ENCODE data around the gene RPL19.

Gene RPL19

DNA sequence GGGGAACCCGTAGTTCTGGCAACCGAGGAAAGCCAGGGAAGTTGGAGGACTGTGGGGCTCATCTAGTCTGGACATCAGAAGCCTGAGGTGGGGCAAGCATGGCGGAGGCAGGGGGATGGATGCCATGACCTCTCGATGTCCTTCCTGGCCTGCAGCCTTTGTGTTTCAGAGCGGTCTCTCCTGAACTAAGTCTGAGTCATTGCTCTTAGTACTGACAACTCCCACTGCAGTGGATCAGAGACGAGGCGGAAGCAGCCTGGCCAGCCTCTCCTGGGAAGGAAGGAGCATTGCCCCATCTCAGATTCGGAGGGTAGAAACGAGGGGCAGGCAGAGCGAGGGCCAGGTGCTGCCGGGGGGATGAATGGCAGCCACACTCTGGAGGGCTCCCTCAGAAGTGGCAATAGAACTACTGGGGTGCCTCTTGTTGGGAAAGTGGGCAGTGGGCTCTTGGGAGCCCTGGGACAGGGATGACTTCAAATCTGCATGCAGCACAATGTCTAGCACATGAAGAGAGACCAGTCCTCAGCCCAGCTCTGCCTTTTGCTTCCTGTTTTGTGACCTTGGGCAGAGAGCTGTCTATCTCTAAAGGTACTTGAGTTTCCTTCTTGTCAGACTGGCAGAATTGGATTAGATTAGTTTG lies 29.3 kb downstream of the RPL19 start:
- no peak overlapping the region for H3K4me3 ChIP-seq
- no peaks in the 10 kb centered on the region for H3K9me3 ChIP-seq
- in situ Hi-C loops (cut with MboI; ENCODE audit: low sequenced_read_pairs): no loop called here
- no peaks in the 10 kb centered on the region for H3K36me3 ChIP-seq (replicated peaks)
- peaks cover 10% of the 10 kb centered on the region for H3K27me3 ChIP-seq (ENCODE audit: low read depth)
- H3K4me1 ChIP-seq: peaks cover 8% of the 10 kb centered on the region
- DNase-seq (ENCODE audit: low spot score in 2 of 2): no peak

DNA sequence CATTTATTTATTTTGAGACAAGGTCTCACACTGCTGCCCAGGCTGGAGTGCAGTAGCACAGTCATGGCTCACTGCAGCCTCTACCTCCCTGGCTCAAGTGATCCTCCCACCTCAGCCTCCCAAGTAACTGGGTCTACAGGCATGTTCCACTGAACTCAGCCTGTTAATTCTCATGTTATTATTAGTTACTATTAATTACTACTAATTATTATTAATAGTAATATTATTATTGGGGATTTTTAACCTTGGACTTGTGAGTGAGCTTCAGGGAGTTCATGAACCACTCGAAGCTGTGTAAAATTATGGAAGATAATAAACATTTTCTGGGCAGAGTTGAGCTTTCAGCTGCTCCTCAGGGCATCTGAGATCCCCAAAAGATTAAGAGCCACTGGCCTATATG lies 30.3 kb downstream of the RPL19 start:
- in situ Hi-C loops (cut with MboI; ENCODE audit: low sequenced_read_pairs): no loop called here
- no peaks in the 10 kb centered on the region for H3K9me3 ChIP-seq
- DNase-seq (ENCODE audit: low spot score in 2 of 2): no peak
- peaks cover 8% of the 10 kb centered on the region for H3K4me1 ChIP-seq
- no peak overlapping the region for H3K4me3 ChIP-seq
- H3K36me3 ChIP-seq (replicated peaks): no peaks in the 10 kb centered on the region
- H3K27me3 ChIP-seq (ENCODE audit: low read depth): peaks cover under 1% of the 10 kb centered on the region; the same call in 1 of the 2 replicates

DNA sequence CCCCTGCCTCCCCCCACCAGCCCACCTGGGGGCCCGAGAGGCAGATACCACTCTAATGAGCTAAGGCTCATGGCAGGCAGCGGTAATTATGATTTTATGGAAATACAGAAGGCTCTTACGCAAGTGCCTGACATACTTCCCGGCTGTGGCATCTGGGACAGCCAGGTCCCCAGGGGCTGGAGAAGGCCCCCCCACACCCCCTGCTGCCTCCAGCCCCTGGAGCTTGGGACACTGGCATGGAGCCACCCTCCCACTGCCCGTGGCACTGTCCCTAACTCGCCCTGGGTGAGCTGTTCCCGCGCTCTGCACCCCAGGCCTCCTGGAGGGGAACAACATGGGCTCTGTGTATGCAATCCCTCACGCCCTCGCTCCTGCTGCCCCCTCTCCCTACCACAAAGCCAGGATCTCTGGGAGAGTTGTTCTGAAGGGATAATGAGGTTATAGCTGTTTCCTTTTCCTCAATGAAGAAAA lies 31.0 kb downstream of the RPL19 start:
- H3K9me3 ChIP-seq: no peaks in the 10 kb centered on the region
- H3K4me1 ChIP-seq: peaks cover 7% of the 10 kb centered on the region
- no peaks in the 10 kb centered on the region for H3K27me3 ChIP-seq (ENCODE audit: low read depth)
- no peaks in the 10 kb centered on the region for H3K36me3 ChIP-seq (replicated peaks)
- in situ Hi-C loops (cut with MboI; ENCODE audit: low sequenced_read_pairs): no loop called here
- no peak overlapping the region for H3K4me3 ChIP-seq
- DNase-seq (ENCODE audit: low spot score in 2 of 2): no peak

DNA sequence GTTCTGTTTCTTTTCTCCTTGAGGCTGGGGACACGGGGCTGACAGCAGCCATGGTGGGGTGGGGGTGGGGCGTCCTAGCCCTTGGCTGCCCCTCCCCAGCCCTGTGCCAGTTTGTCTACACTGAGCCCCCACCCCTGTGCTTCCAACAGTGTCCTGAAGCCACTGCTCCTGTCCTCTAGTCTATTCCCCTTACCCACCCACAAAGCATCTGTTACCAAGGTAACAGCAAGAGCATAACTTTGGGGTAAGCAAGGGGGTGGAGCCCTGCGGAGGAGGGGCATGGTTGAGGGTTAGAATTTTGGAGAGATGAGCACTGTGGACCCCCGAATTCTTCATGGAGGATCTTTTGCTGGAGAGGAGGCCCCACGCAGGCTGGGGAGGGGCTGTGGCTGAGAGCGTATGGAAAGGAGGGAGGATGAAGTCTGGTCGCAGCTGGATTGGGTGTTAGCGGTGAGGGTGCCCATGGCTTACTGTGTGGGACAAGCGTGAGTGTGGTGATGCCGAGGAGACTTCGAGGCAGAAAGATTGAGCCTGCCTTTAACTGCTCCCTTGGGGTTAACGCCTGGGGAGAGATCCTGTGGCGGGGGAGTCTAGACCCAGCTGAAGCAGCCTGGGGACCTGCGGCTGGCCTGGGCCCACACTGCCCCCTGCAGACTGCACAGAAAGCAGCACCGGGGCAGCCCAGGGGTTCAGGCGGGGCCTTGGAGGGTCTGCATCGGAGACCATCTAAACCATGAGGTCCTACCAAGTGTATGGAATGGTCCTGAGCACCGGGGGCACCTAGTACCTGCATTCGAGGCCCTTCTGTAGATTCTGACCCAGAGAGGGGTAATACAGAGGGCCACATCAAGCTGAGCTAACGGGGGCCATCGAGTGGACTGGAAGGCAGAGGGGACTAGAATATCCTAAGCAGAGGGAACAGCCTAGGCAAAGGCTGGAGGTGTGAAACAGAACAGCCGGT lies 31.8 kb downstream of the RPL19 start:
- H3K4me3 ChIP-seq: no peak overlapping the region
- in situ Hi-C loops (cut with MboI; ENCODE audit: low sequenced_read_pairs): no loop called here
- no peaks in the 10 kb centered on the region for H3K27me3 ChIP-seq (ENCODE audit: low read depth)
- H3K4me1 ChIP-seq: peaks cover 4% of the 10 kb centered on the region; the same call in 1 of the 2 replicates
- no peaks in the 10 kb centered on the region for H3K9me3 ChIP-seq
- peak; percentile 71 to 88 for DNase-seq (ENCODE audit: low spot score in 2 of 2)
- no peaks in the 10 kb centered on the region for H3K36me3 ChIP-seq (replicated peaks)

DNA sequence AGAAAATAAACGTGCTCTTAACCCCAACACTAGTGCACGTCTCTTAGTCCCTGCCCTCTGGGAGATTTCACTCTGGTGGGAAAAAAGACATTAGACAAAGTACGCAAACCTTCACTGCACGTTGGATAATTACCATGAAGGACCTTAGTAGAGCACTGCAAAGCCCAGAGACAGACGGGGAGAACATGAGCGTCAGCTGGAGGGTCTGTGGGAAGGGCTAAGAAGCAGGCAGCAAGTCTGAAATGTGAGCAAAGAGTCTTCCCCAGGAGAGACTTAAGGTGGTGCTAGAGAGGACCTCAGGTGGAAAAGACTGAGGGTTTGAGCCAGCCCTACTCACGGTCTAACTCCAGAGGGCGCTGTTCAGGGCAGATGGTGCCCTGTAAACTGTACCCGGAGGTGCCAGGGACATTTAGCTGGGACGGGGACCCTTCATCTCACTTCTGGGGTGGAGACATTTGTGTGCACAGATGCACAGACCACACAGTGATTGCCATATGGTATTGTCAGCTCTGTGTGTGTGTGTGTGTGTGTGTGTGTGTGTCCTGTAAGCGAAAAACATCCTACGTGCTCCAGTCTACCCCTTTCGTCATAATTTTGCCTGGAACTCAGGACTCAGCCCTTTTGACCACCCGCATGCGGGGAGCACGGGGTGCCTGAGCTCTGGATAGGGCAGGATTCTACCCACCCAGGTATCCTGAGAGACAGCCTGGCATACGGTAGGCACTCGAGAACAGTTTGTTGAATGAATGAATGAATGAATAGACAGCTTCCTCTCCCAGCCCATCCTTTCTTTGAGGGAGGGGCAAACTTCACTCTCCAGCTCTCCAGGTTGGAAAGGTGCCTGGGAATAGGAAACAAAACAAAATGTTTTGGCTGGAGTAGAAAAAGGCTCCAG lies 35.7 kb downstream of the RPL19 start:
- H3K4me3 ChIP-seq: no peak overlapping the region
- peak; percentile 75 to 77 for DNase-seq (ENCODE audit: low spot score in 2 of 2)
- no peaks in the 10 kb centered on the region for H3K9me3 ChIP-seq
- H3K4me1 ChIP-seq: peaks cover 4% of the 10 kb centered on the region; the same call in 1 of the 2 replicates
- in situ Hi-C loops (cut with MboI; ENCODE audit: low sequenced_read_pairs): no loop called here
- no peaks in the 10 kb centered on the region for H3K36me3 ChIP-seq (replicated peaks)
- no peaks in the 10 kb centered on the region for H3K27me3 ChIP-seq (ENCODE audit: low read depth)

DNA sequence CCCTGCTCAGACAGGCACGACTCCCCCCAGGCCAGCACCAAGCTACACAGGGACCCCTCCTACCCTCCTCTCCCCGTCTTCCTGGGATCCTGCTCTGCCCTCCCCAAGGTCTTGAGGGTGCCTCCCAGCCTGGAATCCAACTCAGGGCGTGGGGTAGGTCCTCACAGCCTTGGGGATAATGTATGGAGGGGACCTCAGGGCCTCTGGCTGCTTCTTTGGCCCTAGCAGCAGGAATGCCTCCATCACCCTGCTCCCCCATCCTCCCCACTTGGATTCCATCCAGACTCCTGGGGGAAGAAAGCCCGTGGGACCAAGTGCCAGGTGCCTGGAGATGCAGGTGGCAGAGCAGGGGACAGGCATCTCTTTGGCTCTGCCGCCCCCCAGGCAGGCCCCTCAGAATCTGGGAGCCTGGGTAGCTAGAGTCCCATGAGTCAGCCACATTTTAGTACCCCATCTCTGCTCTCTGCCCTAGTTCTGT lies 36.4 kb downstream of the RPL19 start:
- no peaks in the 10 kb centered on the region for H3K36me3 ChIP-seq (replicated peaks)
- no peaks in the 10 kb centered on the region for H3K9me3 ChIP-seq
- no peaks in the 10 kb centered on the region for H3K27me3 ChIP-seq (ENCODE audit: low read depth)
- DNase-seq (ENCODE audit: low spot score in 2 of 2): no peak
- no peak overlapping the region for H3K4me3 ChIP-seq
- in situ Hi-C loops (cut with MboI; ENCODE audit: low sequenced_read_pairs): no loop called here
- H3K4me1 ChIP-seq: peaks cover 4% of the 10 kb centered on the region; the same call in 1 of the 2 replicates

DNA sequence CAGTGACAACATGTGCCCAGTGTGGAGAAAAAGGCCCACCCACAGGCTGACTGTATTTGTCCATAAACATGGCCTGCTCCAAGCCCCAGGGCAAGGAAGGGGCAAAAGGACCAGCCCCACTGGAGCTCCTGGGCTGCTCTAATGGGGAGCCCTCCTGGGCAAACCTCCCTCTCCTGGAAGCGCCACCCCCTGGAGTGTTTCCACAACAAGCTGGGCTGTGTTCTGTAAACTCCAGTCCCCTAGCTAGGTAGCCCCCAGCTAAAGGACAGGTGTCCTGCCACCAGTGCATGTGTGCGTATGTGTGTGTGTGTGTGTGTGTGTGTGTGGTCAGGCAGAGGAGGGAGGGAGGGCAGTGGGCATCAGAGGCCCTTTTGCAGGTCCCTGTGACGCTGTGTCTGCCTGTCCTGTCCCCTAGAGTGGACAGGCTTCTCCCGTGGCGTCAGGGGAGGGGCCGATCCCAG lies 36.9 kb downstream of the RPL19 start:
- no peaks in the 10 kb centered on the region; the same call in 1 of the 2 replicates for H3K4me1 ChIP-seq
- DNase-seq (ENCODE audit: low spot score in 2 of 2): no peak
- in situ Hi-C loops (cut with MboI; ENCODE audit: low sequenced_read_pairs): no loop called here
- H3K36me3 ChIP-seq (replicated peaks): no peaks in the 10 kb centered on the region
- no peak overlapping the region for H3K4me3 ChIP-seq
- H3K9me3 ChIP-seq: no peaks in the 10 kb centered on the region
- no peaks in the 10 kb centered on the region for H3K27me3 ChIP-seq (ENCODE audit: low read depth)

DNA sequence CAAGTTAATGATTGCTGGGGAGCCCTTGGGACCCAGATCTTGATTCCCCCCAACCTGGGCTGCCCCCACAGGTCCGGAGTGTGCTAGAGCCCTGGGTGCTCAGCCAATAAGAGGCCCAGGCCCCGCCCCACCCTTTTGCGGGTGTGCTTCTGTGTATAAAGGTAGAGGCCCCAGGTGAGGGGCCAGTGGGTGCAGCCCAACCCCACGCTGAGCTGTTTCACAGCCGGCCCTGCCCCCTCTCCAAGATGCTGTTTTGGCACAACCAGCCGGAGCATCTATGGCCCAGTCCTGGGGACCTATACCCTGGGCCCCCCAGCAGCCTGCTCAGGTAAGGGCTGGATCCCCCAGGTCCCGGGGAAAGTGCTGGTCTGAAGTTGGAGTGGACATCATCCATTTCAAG lies 37.5 kb downstream of the RPL19 start:
- H3K9me3 ChIP-seq: no peaks in the 10 kb centered on the region
- no peak overlapping the region for H3K4me3 ChIP-seq
- H3K36me3 ChIP-seq (replicated peaks): no peaks in the 10 kb centered on the region
- in situ Hi-C loops (cut with MboI; ENCODE audit: low sequenced_read_pairs): no loop called here
- H3K4me1 ChIP-seq: no peaks in the 10 kb centered on the region
- DNase-seq (ENCODE audit: low spot score in 2 of 2): no peak
- no peaks in the 10 kb centered on the region for H3K27me3 ChIP-seq (ENCODE audit: low read depth)

DNA sequence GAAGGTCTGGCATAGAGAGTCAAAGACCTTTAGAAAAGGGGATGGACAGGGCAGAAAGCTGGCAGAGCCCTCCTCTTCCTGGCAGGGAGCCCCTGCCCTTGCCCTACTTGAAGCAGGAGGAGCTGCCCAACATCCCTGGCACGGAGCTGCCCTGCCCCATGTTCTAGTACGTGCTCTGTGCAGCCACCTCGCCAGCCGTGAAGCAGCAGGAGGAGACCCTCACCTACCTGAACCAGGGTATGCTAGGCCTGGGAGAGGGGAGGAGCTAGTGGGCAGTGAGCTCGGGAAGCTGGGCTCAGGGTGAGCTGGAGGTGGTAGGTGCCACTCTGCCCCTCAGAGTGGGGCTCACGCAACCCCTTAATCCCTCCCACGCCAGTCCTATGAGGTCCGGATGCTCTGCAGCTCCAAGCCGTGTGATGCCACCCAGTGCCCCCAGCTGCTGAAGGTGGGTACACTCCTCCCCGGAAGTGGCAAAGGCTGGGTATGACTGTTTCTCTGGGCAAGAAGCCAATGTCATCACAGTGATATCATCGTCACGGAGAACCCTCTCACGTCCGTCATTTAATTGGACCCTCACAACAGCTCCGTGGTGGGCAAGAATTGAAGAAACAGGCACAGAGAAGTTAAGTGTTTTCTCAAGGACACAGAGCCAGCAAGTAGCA lies 38.4 kb downstream of the RPL19 start:
- Histone ChIP-seq H3K4me1 (no peaks in the 10 kb centered on the region), H3K36me3 (replicated peaks) (no peaks in the 10 kb centered on the region), H3K27me3 (ENCODE audit: low read depth) (no peaks in the 10 kb centered on the region), H3K4me3 (no peak overlapping the region), H3K9me3 (no peaks in the 10 kb centered on the region)
- in situ Hi-C loops (cut with MboI; ENCODE audit: low sequenced_read_pairs): no loop called here
- DNase-seq (ENCODE audit: low spot score in 2 of 2): no peak

DNA sequence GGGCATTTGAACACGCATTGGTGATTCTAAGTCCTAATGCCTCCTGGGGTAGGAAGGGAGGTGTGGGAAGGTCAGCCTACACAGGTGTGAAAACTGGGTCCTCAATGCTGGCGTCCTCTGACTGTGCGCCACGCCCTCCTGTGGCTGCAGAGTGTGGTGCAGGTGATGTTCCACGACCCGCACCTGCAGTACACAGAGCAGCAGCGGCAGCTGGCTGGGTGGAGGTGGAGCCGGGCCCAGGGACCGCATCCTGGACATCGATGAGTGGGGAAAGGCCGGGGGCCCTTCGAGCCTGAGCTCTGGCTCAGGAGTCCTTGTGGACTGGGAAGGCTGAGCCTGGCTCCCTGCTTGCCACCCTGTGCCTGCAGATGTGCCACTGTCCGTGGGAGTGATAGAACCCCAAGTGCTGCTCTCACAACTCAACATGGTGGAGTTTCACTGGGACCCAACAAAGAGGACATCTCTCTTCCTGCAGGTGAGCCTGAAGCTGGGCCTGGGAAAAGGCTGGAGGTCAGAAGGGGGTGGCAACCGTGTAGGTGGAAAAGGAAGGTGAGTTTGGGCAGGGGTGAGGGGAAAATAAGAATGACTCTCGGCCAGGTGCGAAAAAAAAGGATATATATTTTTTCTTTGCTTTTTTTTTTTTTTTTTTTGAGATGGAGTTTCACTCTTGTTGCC lies 39.7 kb downstream of the RPL19 start:
- H3K27me3 ChIP-seq (ENCODE audit: low read depth): no peaks in the 10 kb centered on the region
- H3K4me3 ChIP-seq: no peak overlapping the region
- H3K36me3 ChIP-seq (replicated peaks): no peaks in the 10 kb centered on the region
- H3K4me1 ChIP-seq: no peaks in the 10 kb centered on the region
- in situ Hi-C loops (cut with MboI; ENCODE audit: low sequenced_read_pairs): loop anchor here (10.0 kb wide), 1 partner anchor 255 kb away; no protein-coding TSS in a partner anchor
- H3K9me3 ChIP-seq: no peaks in the 10 kb centered on the region
- peak in 1 of 2 experiments; percentile 80 for DNase-seq (ENCODE audit: low spot score in 2 of 2)

DNA sequence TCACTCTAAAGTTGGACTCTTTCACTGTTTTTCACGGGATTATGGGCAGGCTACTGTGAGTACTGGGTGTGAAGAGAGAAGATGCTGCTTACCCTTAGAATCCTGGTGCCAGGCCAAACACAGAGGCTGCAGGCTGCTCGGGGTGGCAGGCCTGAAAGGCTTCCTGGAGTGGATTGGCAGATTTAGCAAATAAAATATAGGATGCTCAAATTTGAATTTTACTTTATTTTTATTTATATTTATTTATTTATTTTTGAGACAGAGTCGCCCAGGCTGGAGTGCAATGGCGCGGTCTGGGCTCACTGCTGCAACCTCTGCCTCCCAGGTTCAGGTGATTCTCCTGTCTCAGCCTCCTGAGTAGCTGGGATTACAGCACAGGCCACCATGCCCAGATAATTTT lies 40.5 kb downstream of the RPL19 start:
- no peaks in the 10 kb centered on the region for H3K9me3 ChIP-seq
- in situ Hi-C loops (cut with MboI; ENCODE audit: low sequenced_read_pairs): loop anchor here (10.0 kb wide), 1 partner anchor 256 kb away; no protein-coding TSS in a partner anchor
- no peaks in the 10 kb centered on the region for H3K36me3 ChIP-seq (replicated peaks)
- no peak for DNase-seq (ENCODE audit: low spot score in 2 of 2)
- H3K4me1 ChIP-seq: no peaks in the 10 kb centered on the region
- no peaks in the 10 kb centered on the region for H3K27me3 ChIP-seq (ENCODE audit: low read depth)
- no peak overlapping the region for H3K4me3 ChIP-seq

DNA sequence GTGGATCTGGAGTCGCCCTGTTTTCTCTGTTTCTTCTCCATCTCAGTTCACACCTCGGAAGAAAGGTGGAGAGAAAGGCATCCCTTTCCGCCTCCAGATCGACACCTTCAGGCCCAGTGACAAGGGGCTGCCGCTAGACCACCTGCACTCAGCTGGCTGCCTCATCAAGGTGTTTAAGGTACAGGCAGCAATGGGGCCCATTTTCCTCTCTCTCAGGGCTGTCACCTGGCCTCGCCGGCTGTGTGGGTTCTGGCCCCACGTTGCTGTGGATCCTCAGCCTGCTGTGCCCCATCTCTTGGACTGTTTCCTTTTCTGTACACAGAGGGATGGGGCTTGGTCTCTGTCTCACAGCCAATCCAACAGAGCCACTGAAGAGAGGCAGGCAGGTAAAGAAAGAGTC lies 43.1 kb downstream of the RPL19 start:
- in situ Hi-C loops (cut with MboI; ENCODE audit: low sequenced_read_pairs): loop anchor here (10.0 kb wide), 1 partner anchor 258 kb away; no protein-coding TSS in a partner anchor
- no peak for DNase-seq (ENCODE audit: low spot score in 2 of 2)
- Histone ChIP-seq H3K9me3 (no peaks in the 10 kb centered on the region), H3K36me3 (replicated peaks) (no peaks in the 10 kb centered on the region), H3K27me3 (ENCODE audit: low read depth) (no peaks in the 10 kb centered on the region), H3K4me3 (no peak overlapping the region), H3K4me1 (no peaks in the 10 kb centered on the region)
